Suppressor macrophage treated with lipopolysaccharide for 4 hours (primary cell): ENCODE data around the gene PRDM11.

Experiments
- DNase-seq: peaks from one replicate; pipeline ENCODE4 v3.0.0-alpha.2; 2020

PRDM11 gene

GRCh38 chr11:45178223-45178622 lies 31.8 kb downstream of the PRDM11 start:
- DNase-seq, result no peak

- DNase-seq, result no peak
Measured at GRCh38 chr11:45178890-45179671, 32.6 kb downstream of the PRDM11 start.

- no peak for DNase-seq
Measured at GRCh38 chr11:45179686-45180178, 33.3 kb downstream of the PRDM11 start.

- DNase-seq, result peak; percentile 23
Measured at GRCh38 chr11:45180179-45180847, 33.9 kb downstream of the PRDM11 start.

- peak; percentile 56 for DNase-seq
Measured at GRCh38 chr11:45180848-45181192, 34.4 kb downstream of the PRDM11 start.

GRCh38 chr11:45181193-45181888 lies 34.9 kb downstream of the PRDM11 start:
- no peak for DNase-seq

GRCh38 chr11:45181889-45182550 lies 35.6 kb downstream of the PRDM11 start:
- DNase-seq, result no peak

GRCh38 chr11:45182902-45183301 lies 36.5 kb downstream of the PRDM11 start:
- peak; percentile 55 for DNase-seq

- no peak for DNase-seq
Measured at GRCh38 chr11:45184640-45185039, 38.2 kb downstream of the PRDM11 start.

GRCh38 chr11:45185228-45185729 lies 38.8 kb downstream of the PRDM11 start:
- DNase-seq, result no peak

- DNase-seq, result no peak
Measured at GRCh38 chr11:45187375-45187774, 40.9 kb downstream of the PRDM11 start.

GRCh38 chr11:45188127-45188526 lies 41.7 kb downstream of the PRDM11 start:
- DNase-seq, result no peak

- no peak for DNase-seq
Measured at GRCh38 chr11:45189230-45189629, 42.8 kb downstream of the PRDM11 start.

GRCh38 chr11:45193695-45194094 lies 47.3 kb downstream of the PRDM11 start:
- no peak for DNase-seq

GRCh38 chr11:45204761-45205160 lies 58.3 kb downstream of the PRDM11 start:
- DNase-seq, result no peak

- DNase-seq, result no peak
Measured at GRCh38 chr11:45205978-45206377, 59.5 kb downstream of the PRDM11 start.

- no peak for DNase-seq
Measured at GRCh38 chr11:45208135-45208534, 61.7 kb downstream of the PRDM11 start.

- DNase-seq, result no peak
Measured at GRCh38 chr11:45209000-45209879, 62.8 kb downstream of the PRDM11 start.

- DNase-seq, result peak; percentile 15
Measured at GRCh38 chr11:45209891-45210699, 63.7 kb downstream of the PRDM11 start.

- DNase-seq, result no peak
Measured at GRCh38 chr11:45210846-45211245, 64.4 kb downstream of the PRDM11 start.

- DNase-seq, result no peak
Measured at GRCh38 chr11:45211732-45212131, 65.3 kb downstream of the PRDM11 start.
